ENCODE measurements around the gene C1QTNF2.

C1QTNF2 gene

GRCh38 chr5:160298189-160298588, 72.2 kb downstream of the C1QTNF2 start:
- peak; percentile 92 for DNase-seq (ENCODE audit: low read depth)

- no peak for DNase-seq (ENCODE audit: low read depth)
Observed at GRCh38 chr5:160297776-160298175, 72.7 kb downstream of the C1QTNF2 start.

Measured in amniotic epithelial cell (primary cell).